RKO (cell line): ENCODE results near the gene GFER.
"Not testable (repeated sequence)": the region's sequence is repeated elsewhere in the genome, so short reads cannot be mapped to it uniquely, and the experiment has no call there.

Experiments used
- DNase-seq: peaks from one replicate; pipeline ENCODE4 v3.0.0-alpha.2; 2016; ENCODE audit warnings: low spot score

GFER gene

DNA sequence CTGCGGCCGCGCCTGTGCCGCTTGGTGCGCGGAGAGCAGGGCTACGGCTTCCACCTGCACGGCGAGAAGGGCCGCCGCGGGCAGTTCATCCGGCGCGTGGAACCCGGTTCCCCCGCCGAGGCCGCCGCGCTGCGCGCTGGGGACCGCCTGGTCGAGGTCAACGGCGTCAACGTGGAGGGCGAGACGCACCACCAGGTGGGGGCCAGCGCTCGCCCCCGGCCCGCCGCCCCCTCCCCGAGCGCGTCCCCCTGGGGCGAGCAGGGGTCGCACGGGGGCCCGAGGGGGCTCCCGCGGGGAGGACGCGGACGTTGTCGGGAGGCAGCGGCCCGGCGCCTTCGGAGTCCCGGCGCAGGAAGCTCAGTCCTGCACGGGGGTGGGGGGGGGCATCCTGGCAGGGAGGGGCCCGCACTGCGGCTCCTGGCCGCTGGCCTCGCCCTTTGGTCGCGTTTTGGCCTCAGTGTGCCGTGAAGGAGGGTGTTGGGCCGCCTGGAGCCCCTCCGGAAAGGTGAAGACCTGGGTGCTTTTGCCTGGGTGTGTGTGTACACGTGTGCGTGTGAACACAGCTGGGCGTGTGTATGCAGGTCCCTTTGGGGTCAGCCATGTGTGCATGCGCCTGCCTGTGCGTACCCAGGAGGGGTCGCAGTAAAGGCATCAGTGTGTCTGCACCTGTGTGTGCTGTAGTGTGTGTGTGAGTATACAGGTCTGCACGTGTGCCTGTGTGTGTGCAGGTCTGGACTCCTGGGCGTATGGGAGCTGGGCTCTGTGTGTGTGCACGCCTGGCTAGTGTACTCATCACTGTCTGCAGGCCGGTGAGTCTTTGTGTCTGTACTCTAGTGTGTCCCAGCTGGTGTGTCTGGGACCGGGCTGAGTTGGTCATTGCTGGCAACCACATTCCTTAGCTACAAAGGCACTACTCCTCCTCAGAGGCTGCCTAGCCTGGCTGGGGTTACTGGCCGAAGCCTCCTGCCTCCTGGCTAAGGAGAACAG, 43.3 kb downstream of the GFER start:
- peak; percentile 72 for DNase-seq

DNA sequence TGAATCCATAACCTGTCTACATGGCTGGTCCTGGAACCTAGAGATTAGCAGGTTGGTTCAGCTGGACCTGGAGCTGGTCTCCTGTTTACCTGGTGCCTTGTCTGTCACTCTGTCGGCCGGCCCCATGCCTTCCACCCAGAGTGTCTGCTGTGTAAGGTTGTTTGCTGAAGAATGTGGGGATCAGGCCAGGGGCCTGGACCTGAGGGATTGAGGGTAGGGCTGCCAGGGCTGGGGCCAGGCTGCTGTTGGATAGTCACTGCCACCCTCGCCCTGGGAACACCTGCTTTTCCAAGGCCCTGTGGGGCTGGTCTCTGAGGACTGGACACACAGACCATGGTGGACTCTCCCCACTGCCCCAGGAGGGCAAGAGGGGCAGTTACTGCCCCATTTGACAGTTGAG, 44.2 kb downstream of the GFER start:
- no peak for DNase-seq

DNA sequence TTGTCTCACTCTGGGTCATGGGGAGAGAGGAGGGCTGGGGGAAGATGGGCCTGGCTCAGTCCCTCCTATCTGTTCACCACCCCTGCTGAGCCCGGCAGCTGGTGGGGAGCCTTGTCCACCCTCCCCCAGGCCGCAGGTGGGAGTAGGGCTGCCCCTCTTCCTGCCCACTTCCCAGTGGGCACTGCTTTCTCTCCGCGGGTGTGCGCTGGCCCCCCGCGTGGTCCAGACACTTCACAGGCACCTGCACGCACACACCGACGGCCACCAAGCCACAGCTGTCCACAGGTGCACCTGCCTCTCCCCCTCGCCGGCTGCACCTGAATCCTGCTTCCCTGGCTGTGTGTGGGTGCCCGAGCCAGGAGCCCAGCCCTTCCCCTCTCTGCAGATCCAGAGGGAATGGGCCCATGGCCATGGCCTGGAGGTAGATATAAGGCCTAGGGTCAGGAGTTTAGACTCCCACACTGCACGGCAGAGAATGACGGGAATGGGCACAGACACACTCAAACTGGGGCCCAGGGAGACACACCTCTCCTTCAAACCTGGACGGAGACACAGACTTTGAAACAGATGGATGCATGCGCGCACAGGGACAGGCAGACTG, 44.7 kb downstream of the GFER start:
- DNase-seq = no peak

DNA sequence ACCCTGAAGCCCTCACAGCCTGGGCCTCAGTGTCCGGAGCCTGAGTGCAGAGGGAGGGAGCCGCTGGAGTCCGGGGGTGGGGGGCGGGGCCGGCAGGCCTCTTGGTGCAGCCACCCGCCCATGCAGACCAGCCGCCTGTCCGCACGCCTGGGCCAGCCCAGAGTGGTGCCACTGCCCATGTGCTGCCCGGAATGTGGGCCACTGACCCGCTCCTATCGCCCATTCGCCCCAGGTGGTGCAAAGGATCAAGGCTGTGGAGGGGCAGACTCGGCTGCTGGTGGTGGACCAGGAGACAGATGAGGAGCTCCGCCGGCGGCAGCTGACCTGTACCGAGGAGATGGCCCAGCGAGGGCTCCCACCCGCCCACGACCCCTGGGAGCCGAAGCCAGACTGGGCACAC, 45.4 kb downstream of the GFER start:
- no peak for DNase-seq

DNA sequence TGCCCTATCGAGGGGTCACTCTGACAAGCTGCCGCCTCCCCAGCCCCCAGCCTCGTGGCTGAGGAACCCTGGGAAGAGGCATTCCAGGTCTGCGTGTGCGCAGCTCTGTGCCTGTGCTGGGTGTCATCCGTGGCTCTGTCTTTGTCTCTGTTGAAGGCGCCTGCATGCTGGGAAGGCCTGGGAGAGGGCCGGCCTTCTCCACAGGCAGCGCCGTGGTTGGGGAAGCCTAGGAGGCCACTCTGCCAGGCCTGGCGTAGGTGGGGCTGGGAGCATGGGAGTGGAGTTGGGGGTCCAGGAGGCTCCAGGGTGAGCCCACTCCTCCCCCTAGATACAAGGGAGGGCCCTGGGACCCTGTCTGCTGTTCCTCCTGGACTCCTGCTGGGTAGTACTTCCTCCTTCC, 46.0 kb downstream of the GFER start:
- DNase-seq = no peak

DNA sequence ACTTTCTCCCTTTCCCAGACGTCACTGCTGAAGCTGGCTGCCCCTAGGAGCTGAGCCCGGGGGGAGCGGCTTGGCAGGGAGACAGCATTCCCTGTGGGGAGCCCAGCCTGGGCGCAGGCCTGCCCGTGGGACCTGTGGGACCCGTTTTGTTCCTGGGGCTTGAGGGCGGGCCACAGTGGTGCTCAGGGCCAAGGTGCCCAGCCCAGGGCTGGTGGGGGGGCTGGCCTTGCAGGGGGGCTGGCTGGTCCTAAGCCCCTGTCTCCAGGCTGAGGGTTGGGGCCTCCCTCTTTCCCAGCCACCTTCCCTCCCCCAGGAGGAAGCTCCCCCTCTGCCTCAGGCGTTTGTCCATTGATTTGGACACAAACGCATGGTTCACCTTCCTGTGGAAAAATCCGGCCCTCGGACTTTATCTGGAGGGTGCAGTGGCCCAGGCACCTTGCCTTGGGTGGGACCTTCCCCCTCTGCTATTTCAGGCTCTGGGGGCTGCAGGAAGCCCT, 47.1 kb downstream of the GFER start:
- DNase-seq = no peak

DNA sequence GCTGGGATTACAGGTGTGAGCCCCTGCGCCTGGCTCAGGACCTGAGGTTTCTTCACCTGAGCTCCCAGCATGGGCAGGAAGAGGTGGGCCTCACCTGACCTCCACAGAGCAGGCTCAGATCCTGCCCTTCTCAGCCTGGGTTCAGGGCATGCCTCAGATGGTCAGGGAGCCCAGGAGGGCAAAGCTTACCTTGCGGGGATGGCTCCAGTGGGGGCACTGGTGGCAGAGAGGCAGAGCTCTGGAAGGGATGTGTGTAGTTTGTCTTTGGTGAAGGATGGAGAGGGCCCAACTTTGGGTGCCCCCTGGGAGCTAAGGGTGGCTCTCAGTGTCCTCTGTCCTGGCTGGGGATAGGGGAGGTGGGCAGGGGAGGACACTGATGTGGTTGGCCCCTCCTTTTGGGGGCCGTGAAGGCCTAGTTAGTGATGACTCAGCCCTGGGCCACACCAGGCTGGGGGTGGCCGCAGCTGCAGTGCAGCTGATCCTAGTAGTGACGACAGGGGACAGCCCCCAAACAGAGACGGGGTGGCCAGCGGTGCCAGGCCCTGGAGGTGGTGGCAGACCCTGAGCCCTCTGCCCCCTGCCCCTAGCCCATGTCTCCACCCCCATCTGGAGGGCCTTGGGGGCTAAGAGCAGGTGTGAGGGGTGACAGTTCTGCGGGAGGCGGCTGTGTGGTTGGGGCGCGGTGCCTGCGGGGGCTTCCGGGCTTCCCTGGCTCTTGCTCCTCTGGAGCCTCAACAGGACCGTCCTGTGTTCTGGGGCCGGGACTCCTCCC, 48.5 kb downstream of the GFER start:
- DNase-seq = no peak

DNA sequence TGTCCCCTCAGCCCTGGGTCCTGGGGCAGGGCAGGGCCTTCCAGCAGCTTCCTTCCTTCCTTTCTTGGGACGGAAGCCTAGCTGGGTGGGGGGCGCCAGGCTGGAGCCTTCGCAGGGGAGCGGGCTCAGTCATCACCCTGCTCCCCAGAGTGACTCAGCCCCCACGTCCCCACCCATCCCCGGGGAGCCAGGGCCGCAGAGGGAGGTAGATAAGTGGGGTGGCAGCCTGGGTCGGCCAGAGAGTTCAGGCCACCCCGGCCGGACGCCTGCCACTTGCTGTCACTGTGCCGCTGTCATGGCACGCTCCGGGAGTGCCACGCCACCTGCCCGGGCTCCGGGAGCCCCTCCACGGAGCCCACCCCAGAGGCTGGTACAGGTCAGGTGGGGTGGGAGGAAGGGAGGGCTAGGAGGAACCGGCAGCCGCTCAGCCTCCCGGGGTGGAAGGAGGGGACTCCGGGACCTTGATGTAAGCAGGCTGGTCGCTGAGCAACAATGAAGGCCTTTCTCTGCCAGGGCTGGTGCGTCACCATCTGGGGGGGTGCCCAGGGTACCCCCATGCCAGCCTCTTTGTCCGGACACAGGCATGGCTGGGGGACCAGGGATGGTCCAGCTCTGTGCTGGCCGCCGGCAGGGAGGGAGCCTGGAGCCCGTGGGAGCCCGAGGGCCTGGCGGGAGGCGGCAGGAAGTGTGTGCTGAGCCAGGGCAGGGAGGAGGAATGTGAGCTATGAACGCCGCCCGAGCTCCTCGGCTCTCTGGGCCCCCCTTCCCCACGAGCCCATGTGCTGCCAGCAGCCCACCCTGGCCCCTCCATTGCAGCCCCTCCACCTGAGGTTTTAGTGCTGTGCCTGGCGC, 49.3 kb downstream of the GFER start:
- no peak for DNase-seq

DNA sequence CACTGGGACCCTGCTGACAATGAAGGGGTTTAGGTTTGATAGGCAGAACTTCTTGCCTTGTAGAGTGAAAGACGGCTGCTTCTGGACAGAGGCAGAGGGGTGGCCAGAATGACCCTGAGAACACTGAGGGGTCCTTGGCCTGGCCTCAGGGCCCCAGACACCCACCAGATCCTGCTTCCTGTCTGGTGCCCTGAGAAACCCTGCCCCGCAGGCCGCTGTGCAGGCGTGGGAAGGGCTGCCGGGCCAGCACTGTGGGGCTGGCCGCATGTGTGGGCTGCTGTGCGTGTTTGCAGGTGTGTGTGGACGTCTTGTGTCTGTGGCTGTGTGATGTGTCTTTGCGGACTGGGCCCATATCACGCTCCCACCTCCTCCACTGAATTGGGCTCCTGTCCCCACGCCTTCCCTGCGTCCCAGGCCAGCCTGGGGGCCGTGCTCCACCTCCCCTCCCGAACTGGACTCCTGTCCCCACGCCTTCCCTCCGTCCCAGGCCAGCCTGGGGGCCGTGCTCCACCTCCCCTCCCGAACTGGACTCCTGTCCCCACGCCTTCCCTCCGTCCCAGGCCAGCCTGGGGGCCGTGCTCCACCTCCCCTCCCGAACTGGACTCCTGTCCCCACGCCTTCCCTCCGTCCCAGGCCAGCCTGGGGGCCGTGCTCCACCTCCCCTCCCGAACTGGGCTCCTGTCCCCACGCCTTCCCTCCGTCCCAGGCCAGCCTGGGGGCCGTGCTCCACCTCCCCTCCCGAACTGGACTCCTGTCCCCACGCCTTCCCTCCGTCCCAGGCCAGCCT, 50.1 kb downstream of the GFER start:
- DNase-seq = not testable (repeated sequence)

DNA sequence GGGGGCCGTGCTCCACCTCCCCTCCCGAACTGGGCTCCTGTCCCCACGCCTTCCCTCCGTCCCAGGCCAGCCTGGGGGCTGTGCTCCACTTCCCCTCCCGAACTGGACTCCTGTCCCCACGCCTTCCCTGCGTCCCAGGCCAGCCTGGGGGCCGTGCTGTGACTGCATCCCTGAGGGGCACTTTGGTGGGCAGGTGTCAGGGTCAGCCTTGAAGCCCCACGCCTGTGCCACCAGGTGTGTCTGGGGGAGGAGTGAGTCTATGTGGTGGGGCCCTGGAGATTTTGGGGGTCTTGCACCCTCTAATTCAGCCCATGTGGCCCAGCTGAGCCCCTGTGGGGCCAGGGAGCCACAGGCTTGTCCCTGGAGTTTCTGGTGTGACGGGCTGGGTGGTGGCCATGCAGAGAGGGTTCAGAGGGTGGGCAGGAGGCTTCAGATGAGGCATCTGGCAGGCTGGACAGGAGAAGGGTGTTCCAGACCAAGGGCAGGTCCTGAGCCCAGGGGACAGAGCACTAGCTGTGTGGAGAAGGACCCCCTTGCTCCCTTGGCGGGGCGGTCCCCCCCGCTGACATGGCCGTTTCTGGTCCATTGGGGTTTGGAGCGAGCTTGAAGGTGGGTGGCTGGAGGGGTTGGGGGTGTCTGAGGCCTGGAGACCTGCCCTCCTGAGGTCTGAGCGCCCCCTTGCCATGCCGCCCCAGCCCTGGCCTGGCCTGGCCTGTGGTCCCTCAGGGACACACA, 50.9 kb downstream of the GFER start:
- DNase-seq = no peak

DNA sequence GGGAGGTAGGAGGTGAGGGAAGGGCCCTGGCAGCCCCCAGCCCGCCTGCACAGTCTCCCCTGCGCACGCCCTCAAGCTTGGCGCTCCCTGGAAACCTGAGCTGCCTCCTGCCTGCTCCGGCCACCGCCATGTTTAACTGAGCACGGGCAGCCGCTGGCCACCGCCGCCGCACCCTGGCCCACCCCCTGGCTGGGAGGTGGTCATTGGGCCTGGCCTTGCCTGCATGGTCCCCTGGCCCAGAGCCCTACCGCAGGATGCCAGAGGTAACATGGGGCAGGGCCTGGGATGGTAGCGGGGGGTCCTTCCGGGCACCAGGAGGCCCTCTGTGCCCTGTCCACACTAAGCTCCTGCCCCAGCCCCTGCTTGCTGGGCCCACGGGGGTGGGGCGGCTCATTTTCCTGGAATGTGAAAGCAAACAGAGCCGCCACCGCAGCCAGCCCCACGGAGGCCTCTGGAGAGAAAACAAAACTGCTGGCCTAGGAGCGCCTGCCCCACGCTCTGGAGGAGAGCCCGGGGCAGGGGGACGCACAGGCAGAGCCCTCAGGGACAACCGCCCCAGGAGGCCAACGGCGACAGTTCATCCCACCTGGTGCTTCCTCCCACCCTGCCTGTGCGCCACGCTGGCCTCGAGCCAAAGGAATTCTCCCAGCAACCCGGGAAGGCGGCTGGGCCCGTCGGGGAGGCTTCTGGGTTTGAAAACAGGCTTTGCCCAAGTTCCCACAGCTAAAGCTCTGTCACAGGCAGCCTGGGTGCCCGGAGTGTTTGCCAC, 51.6 kb downstream of the GFER start:
- no peak for DNase-seq

DNA sequence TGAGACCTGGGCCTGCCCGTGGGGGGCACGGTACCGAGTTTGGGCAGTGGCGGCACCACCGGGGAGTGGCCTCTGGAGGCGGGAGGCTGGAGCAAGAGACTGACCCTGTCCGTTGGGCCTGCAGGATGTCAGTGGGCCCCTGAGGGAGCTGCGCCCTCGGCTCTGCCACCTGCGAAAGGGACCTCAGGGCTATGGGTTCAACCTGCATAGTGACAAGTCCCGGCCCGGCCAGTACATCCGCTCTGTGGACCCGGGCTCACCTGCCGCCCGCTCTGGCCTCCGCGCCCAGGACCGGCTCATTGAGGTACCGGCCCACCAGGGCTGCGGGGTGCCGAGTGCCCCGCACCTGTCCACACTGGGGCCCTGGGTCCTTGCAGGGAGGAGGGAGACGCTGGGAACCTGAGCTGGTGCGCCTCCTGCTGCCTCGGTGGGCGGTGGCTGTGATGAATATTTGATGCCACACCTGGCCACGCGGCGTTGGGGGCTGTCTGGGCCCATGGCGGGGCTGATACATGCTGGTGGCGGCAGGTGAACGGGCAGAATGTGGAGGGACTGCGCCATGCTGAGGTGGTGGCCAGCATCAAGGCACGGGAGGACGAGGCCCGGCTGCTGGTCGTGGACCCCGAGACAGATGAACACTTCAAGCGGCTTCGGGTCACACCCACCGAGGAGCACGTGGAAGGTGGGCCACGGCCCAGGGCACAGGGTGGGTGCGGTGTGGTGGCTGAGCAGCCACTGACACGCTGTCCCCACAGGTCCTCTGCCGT, 52.4 kb downstream of the GFER start:
- no peak for DNase-seq

DNA sequence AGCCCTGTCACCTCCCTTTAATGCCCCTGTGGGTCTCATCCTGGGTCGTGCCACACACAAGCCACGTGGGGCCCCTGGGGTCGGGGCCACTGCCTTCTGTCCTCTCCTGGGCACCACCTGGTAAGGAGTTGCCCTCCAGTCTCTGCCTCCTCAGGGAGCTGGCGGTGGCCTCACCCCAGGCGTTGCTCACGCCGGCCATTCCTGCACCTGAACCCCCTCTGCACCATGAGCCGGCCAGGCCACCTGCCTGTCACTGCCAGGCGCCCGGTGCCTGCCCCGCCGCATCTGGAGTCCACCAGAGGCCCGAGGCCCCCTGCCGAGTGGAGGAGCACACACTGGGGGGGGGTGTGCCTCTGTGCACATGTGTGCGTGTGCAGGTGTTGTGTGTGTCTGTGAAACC, 53.1 kb downstream of the GFER start:
- no peak for DNase-seq
